Lung (tissue), 12 donors: ENCODE data around the gene PRKCA. TPM values are rescaled to one million over a fixed set of nuclear protein-coding genes. Genes with fewer than 3 reads are reported as not detected.

Experiments used
- ATAC-seq: fragments of 200-7000 bp; cut with Tn5 transposase; one replicate; pipeline ENCODE4 v1.9.1; 2020; ENCODE audit warnings: moderate number of reproducible peaks; ENCODE audit not compliant: insufficient read depth, low FRiP score
- DNase-seq, 3 donors: peaks; one replicate each; pipeline ENCODE4 v3.0.0-alpha.2; 2013 to 2017
- H3K27ac ChIP-seq, 2 donors: one replicate each; pipeline ENCODE4 v1.5.1; 2013; ENCODE audit warnings: mild to moderate bottlenecking in 2 of 2, moderate library complexity in 2 of 2, control low read depth in 1 of 2, inconsistent platforms in 1 of 2, low read depth in 1 of 2, low read length in 1 of 2
- H3K27me3 ChIP-seq, 3 donors: one replicate each; pipeline ENCODE4 v1.5.1; 2013; ENCODE audit warnings: low read length in 2 of 3; ENCODE audit not compliant: control insufficient read depth in 3 of 3, insufficient read depth in 3 of 3
- H3K36me3 ChIP-seq, 4 donors: one replicate each; pipeline ENCODE4 v1.5.1; 2013; ENCODE audit warnings: low read length in 4 of 4, mild to moderate bottlenecking in 1 of 4, moderate library complexity in 1 of 4; ENCODE audit not compliant: control insufficient read depth in 4 of 4, insufficient read depth in 4 of 4
- H3K4me1 ChIP-seq, 5 donors: one replicate each; pipeline ENCODE4 v1.5.1; 2013; ENCODE audit warnings: low read length in 5 of 5, mild to moderate bottlenecking in 2 of 5, moderate library complexity in 1 of 5; ENCODE audit not compliant: control insufficient read depth in 5 of 5, insufficient read depth in 5 of 5
- H3K4me3 ChIP-seq: one replicate; pipeline ENCODE4 v1.5.1; 2013; ENCODE audit warnings: mild to moderate bottlenecking, control low read depth, moderate library complexity
- H3K9ac ChIP-seq, 2 donors: one replicate each; pipeline ENCODE4 v1.5.1; 2013; ENCODE audit warnings: low read length in 2 of 2, control low read depth in 1 of 2; ENCODE audit not compliant: insufficient read depth in 1 of 2
- H3K9me3 ChIP-seq, 4 donors: one replicate each; pipeline ENCODE4 v1.5.1; 2013; ENCODE audit warnings: low read length in 3 of 4, mild to moderate bottlenecking in 1 of 4, moderate library complexity in 1 of 4; ENCODE audit not compliant: control insufficient read depth in 4 of 4, insufficient read depth in 3 of 4
- WGBS, 2 donors: extraction: QIAGEN DNeasy Blood & Tissue Kit; methylation state at CpG; one replicate each; pipeline ENCODE4 v1.1.7; 2013; 5-methylcytosine and 5-hydroxymethylcytosine counted together
- polyA plus RNA-seq, 2 donors: library from polyadenylated mRNA; stranded (reverse); fragments of 200-250 nt; gene quantifications; one replicate each; pipeline ENCODE4 v1.2.1, GENCODE V29; 2013
- total RNA-seq, 2 donors: library from RNA; depleted of rRNA in 1 of 2; stranded (reverse); fragments of >200 nt in 1 of 2; gene quantifications; one replicate each; pipeline ENCODE4 v1.2.1, GENCODE V29; 2014 to 2021
- TF ChIP-seq, protein P1 (sequence below): IDR thresholded peaks from 2 replicates; pipeline ENCODE4 v1.5.1; 2012; ENCODE audit warnings: mild to moderate bottlenecking; ENCODE audit errors: control extremely low read depth, extremely low read depth
- donor health status: control.
- donor health status: control.
- donor health status: Bipolar disorder and iron deficiency.
- donor health status: healthy.
- donor health status: DM: yes; HTN: yes; CAD: no.

The PRKCA gene
- total and polyA plus RNA-seq, 4 donors: 3.4 to 34.8 (median 13.8) TPM

DNA sequence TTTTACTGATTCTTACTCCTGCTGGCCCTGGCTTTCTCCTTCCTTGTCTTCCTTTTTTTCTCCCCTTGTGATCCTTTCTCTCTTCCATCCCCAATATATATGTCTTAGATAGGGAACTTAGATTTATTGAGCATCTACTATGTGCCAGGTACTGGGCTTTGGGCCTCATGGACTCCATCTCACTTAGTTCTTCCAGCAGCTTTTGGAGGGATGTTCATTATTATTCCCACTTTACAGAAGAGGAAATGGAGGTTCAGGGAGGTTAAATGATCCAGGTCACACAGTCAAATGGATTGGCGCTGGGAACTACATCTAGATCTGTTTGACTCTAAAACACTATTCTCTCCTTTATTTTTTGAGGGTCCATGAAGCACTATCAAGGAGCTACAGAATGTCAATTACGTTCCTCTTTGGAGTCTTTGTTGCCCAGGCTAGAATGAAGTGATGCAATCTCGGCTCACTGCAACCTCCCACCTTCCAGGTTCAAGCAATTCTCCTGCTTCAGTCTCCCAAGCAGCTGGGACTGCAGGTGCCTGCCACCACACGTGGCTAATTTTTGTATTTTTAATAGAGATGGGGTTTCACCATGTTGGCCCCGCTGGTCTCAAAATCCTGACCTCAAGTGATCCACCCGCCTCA lies 19.0 kb upstream of the PRKCA start:
- Histone ChIP-seq H3K4me3 (no peak overlapping the region), H3K27me3 (no peaks in the 10 kb centered on the region), H3K9ac (no peak overlapping the region), H3K4me1 (peaks cover 0 to 2% (median 0%) of the 10 kb centered on the region in 5 donors), H3K27ac (no peak overlapping the region), H3K36me3 (no peaks in the 10 kb centered on the region), H3K9me3 (no peaks in the 10 kb centered on the region)
- 86 to 88% methylated on average over 6 of the region's 6 CpGs for WGBS, 2 donors
- TF ChIP-seq, protein P1, sequence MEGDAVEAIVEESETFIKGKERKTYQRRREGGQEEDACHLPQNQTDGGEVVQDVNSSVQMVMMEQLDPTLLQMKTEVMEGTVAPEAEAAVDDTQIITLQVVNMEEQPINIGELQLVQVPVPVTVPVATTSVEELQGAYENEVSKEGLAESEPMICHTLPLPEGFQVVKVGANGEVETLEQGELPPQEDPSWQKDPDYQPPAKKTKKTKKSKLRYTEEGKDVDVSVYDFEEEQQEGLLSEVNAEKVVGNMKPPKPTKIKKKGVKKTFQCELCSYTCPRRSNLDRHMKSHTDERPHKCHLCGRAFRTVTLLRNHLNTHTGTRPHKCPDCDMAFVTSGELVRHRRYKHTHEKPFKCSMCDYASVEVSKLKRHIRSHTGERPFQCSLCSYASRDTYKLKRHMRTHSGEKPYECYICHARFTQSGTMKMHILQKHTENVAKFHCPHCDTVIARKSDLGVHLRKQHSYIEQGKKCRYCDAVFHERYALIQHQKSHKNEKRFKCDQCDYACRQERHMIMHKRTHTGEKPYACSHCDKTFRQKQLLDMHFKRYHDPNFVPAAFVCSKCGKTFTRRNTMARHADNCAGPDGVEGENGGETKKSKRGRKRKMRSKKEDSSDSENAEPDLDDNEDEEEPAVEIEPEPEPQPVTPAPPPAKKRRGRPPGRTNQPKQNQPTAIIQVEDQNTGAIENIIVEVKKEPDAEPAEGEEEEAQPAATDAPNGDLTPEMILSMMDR: no peak
- ATAC-seq (no peak), DNase-seq (no peak)

- Histone ChIP-seq H3K4me1 (peaks cover 0 to 2% (median 0%) of the 10 kb centered on the region in 5 donors), H3K27ac (no peak overlapping the region), H3K4me3 (no peak overlapping the region), H3K27me3 (no peaks in the 10 kb centered on the region), H3K9ac (no peak overlapping the region), H3K36me3 (no peaks in the 10 kb centered on the region), H3K9me3 (no peaks in the 10 kb centered on the region)
- ATAC-seq (no peak), DNase-seq (no peak)
- 70 to 85% methylated on average over 2 of the region's 2 CpGs for WGBS, 2 donors
- TF ChIP-seq, protein P1: no peak
Observed at GRCh38 chr17:66283971-66284370, 18.4 kb upstream of the PRKCA start.

DNA sequence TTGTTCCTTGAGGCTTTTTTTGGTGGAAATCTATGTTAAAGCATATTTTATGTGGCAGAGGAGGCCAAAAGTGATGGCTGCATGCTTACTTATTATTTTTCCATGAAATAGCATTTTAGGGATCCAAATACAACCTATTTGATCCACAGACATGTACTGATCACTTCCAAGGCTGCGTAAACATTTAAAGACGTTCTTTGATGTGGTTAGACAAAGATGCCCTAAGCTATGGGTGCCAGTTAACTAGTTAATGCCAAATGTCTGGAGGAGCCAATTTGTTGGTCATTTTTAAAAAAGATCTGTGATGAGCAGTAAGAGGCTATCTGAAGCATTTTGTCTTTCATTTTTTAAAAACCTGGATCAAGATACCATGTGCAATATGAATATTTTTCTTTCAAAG lies 17.3 kb upstream of the PRKCA start:
- H3K36me3 ChIP-seq: no peaks in the 10 kb centered on the region
- H3K4me3 ChIP-seq: no peak overlapping the region
- 58 to 71% methylated on average over 2 of the region's 2 CpGs for WGBS, 2 donors
- no peaks in the 10 kb centered on the region for H3K9me3 ChIP-seq
- H3K27me3 ChIP-seq: no peaks in the 10 kb centered on the region
- DNase-seq: no peak
- TF ChIP-seq, protein P1: no peak
- no peak overlapping the region for H3K27ac ChIP-seq
- peaks cover 0 to 2% (median 0%) of the 10 kb centered on the region in 5 donors for H3K4me1 ChIP-seq
- no peak overlapping the region for H3K9ac ChIP-seq
- no peak for ATAC-seq

DNA sequence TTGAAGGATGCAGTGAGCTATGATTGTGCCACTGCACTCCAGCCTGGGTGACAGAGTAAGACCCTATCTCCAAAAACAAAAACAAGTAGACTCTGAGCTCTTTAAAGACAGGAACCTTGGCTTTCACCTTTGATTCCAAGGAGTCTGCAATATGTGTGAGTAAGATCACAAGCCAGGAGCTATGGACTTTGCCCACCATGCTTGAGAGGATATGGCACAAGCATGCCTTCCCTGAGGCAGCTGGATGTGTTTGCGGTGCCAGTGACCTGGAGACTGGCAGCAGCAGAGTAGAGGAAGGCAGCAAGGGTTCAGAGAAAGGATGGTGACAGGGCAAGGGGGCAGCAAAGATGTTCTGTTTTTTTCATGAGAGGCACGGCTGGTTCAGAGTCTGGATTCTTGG lies 14.5 kb upstream of the PRKCA start:
- 94% methylated on average over 2 of the region's 2 CpGs for WGBS, 2 donors
- Histone ChIP-seq H3K27ac (no peak overlapping the region), H3K4me3 (no peak overlapping the region), H3K4me1 (peaks cover 0 to 2% (median 0%) of the 10 kb centered on the region in 5 donors), H3K36me3 (no peaks in the 10 kb centered on the region), H3K27me3 (no peaks in the 10 kb centered on the region), H3K9me3 (no peaks in the 10 kb centered on the region), H3K9ac (no peak overlapping the region)
- no peak for ATAC-seq
- DNase-seq: no peak
- TF ChIP-seq, protein P1: no peak
